ENCODE data around the gene AP1M1. TPM values are rescaled to one million over a fixed set of nuclear protein-coding genes. Genes with fewer than 3 reads are reported as not detected.

AP1M1 gene
- total RNA-seq, 1 donor from 2014 or later: 81.8 TPM

DNA sequence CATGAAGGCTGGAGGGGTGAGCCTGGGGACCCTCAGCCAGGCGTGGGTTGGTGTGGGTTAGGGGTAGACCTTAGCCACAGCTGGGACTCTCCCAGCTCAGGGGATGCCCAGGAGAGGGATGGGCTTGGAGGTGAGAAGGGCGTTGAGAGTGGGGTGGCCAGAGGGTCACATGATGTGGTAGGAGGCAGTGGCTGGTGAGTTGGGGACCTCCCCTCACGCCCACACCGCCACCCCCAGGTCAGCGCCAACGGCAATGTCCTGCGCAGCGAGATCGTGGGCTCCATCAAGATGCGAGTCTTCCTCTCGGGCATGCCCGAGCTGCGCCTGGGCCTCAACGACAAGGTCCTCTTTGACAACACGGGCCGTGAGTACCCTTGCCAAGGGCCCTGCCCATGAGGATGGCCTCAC is 28.5 kb downstream of the AP1M1 start:
- no peak for TF ChIP-seq CTCF (IDR thresholded peaks at IDR 0.05)
- no peak overlapping the region for H3K4me3 Mint-ChIP-seq (ENCODE audit: unreplicated experiment)
- DNase-seq (ENCODE audit: low spot score): peak; percentile 89
- H3K36me3 Mint-ChIP-seq (ENCODE audit: low read depth): peaks cover 36% of the 10 kb centered on the region
- no peaks in the 10 kb centered on the region for H3K27me3 Mint-ChIP-seq (ENCODE audit: low read depth)
- H3K9me3 Mint-ChIP-seq (ENCODE audit: low read depth): peaks cover 3% of the 10 kb centered on the region
- H3K27ac Mint-ChIP-seq (ENCODE audit: unreplicated experiment): no peak overlapping the region
- no peaks in the 10 kb centered on the region for H3K4me1 Mint-ChIP-seq (ENCODE audit: low read depth)

DNA sequence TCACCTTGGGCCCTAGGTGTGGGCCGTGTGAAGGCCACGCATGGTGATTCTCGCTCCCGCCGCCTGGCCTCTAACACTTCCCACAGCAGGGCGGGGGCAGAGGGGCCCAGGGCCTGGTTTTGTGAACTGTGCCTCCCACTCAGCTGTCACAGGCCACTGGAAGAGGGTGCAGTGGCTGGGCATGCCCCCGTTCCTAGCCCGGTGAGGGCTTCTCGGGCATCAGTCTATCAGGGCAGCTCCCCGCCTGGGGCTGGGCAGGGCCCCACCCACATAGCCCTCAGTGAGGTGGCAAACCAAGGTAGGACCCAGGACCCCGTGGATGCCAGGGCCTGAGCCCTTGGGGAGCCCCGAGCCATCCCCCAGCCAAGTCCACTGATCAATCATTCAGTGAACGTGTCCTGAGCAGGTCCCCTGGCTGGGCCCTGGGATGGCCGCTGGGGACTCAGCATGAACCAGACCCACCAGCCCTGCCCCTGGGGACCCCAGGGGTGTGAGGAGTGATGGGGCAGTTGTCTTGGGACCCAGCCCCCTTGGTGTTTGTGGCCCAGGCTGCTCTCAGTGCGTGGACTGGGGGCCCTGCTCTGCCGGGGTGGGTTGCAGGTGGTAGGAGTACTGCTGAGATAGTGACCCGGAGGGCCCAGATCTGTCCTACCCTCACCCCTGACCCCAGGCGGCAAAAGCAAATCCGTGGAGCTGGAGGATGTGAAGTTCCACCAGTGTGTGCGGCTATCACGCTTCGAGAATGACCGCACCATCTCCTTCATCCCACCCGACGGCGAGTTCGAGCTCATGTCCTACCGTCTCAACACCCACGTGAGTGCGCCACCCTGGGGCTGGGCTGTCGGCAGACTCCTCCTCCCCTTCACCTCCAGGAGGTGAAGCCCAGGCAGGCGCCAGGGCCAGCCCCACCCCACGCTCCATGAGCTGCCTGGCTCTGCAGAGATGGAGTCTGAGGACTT is 29.4 kb downstream of the AP1M1 start:
- Mint-ChIP-seq H3K27ac (ENCODE audit: unreplicated experiment) (no peak overlapping the region), H3K27me3 (ENCODE audit: low read depth) (no peaks in the 10 kb centered on the region), H3K36me3 (ENCODE audit: low read depth) (peaks cover 36% of the 10 kb centered on the region), H3K9me3 (ENCODE audit: low read depth) (no peaks in the 10 kb centered on the region), H3K4me1 (ENCODE audit: low read depth) (no peaks in the 10 kb centered on the region), H3K4me3 (ENCODE audit: unreplicated experiment) (no peak overlapping the region)
- peak; percentile 92 for DNase-seq (ENCODE audit: low spot score)
- no peak for TF ChIP-seq CTCF (IDR thresholded peaks at IDR 0.05)

GRCh38 chr19:16227837-16228636 is 30.3 kb downstream of the AP1M1 start:
- Mint-ChIP-seq H3K36me3 (ENCODE audit: low read depth) (peaks cover 34% of the 10 kb centered on the region), H3K4me1 (ENCODE audit: low read depth) (no peaks in the 10 kb centered on the region), H3K27me3 (ENCODE audit: low read depth) (no peaks in the 10 kb centered on the region), H3K4me3 (ENCODE audit: unreplicated experiment) (no peak overlapping the region), H3K27ac (ENCODE audit: unreplicated experiment) (no peak overlapping the region), H3K9me3 (ENCODE audit: low read depth) (no peaks in the 10 kb centered on the region)
- no peak for DNase-seq (ENCODE audit: low spot score)
- TF ChIP-seq CTCF (IDR thresholded peaks at IDR 0.05): no peak

- peak; percentile 84 for DNase-seq (ENCODE audit: low spot score)
- H3K4me3 Mint-ChIP-seq (ENCODE audit: unreplicated experiment): no peak overlapping the region
- peaks cover 32% of the 10 kb centered on the region for H3K36me3 Mint-ChIP-seq (ENCODE audit: low read depth)
- TF ChIP-seq CTCF (IDR thresholded peaks at IDR 0.05): no peak
- no peaks in the 10 kb centered on the region for H3K4me1 Mint-ChIP-seq (ENCODE audit: low read depth)
- no peaks in the 10 kb centered on the region for H3K9me3 Mint-ChIP-seq (ENCODE audit: low read depth)
- no peak overlapping the region for H3K27ac Mint-ChIP-seq (ENCODE audit: unreplicated experiment)
- no peaks in the 10 kb centered on the region for H3K27me3 Mint-ChIP-seq (ENCODE audit: low read depth)
Observed at GRCh38 chr19:16228637-16229321, 31.1 kb downstream of the AP1M1 start.

- no peak for DNase-seq (ENCODE audit: low spot score)
- Mint-ChIP-seq H3K27ac (ENCODE audit: unreplicated experiment) (no peak overlapping the region), H3K4me1 (ENCODE audit: low read depth) (no peaks in the 10 kb centered on the region), H3K4me3 (ENCODE audit: unreplicated experiment) (no peak overlapping the region), H3K9me3 (ENCODE audit: low read depth) (no peaks in the 10 kb centered on the region), H3K36me3 (ENCODE audit: low read depth) (peaks cover 29% of the 10 kb centered on the region), H3K27me3 (ENCODE audit: low read depth) (no peaks in the 10 kb centered on the region)
- TF ChIP-seq CTCF (IDR thresholded peaks at IDR 0.05): no peak
Observed at GRCh38 chr19:16229322-16229641, 31.6 kb downstream of the AP1M1 start.

Measured in chondrocyte (in vitro differentiated cells).